HepG2 (cell line): ENCODE data around the gene KRTAP5-1. TPM values are rescaled to one million over a fixed set of nuclear protein-coding genes. Genes with fewer than 3 reads are reported as not detected.

Experiments
- ATF7 ChIP-seq, 2 experiments: fragments of 450-650 bp in 1 of 2; sonication (generic) in 1 of 2; formaldehyde crosslinking in 1 of 2; IDR thresholded peaks; 2 replicates each; pipeline versions ENCODE4 v1.4.0 to v1.6.1; 2016 to 2020; ENCODE audit warnings: antibody characterized with exemption in 1 of 2, mild to moderate bottlenecking in 1 of 2, missing genetic modification reagents in 1 of 2
- GLI4 ChIP-seq: sonication (generic); formaldehyde crosslinking; IDR thresholded peaks from 2 replicates; pipeline ENCODE4 v1.5.1; 2020; ENCODE audit warnings: missing genetic modification reagents, mild to moderate bottlenecking, moderate library complexity, borderline replicate concordance
- HES4 ChIP-seq: sonication (generic); formaldehyde crosslinking; IDR thresholded peaks from 2 replicates; pipeline ENCODE4 v1.9.0; 2021; ENCODE audit warnings: mild to moderate bottlenecking, missing genetic modification reagents, borderline replicate concordance
- HMGXB4 ChIP-seq, 2 experiments: sonication (generic) in 1 of 2; formaldehyde crosslinking in 1 of 2; IDR thresholded peaks; 2 replicates each; pipeline versions ENCODE4 v1.4.0 to v1.6.1; 2018 to 2020; ENCODE audit warnings: missing genetic modification reagents in 2 of 2, borderline replicate concordance in 1 of 2, low read depth in 1 of 2, mild to moderate bottlenecking in 1 of 2, missing biosample characterization in 1 of 2
- IKZF4 ChIP-seq: sonication (generic); formaldehyde crosslinking; IDR thresholded peaks from 2 replicates; pipeline ENCODE4 v1.5.1; 2020; ENCODE audit warnings: borderline replicate concordance, mild to moderate bottlenecking, low read depth, missing genetic modification reagents; ENCODE audit errors: not compliant biosample characterization
- KLF12 ChIP-seq: sonication (generic); formaldehyde crosslinking; IDR thresholded peaks from 2 replicates; pipeline ENCODE4 v1.4.0; 2020; ENCODE audit warnings: missing genetic modification reagents, borderline replicate concordance
- MAF1 ChIP-seq: sonication (generic); formaldehyde crosslinking; IDR thresholded peaks from 2 replicates; pipeline ENCODE4 v1.5.0; 2020; ENCODE audit warnings: missing genetic modification reagents, borderline replicate concordance
- MAFG ChIP-seq: sonication (generic); formaldehyde crosslinking; IDR thresholded peaks from 2 replicates; pipeline ENCODE4 v1.5.1; 2020; ENCODE audit warnings: mild to moderate bottlenecking, missing genetic modification reagents
- MED13 ChIP-seq: sonication (generic); formaldehyde crosslinking; IDR thresholded peaks from 2 replicates; pipeline ENCODE4 v1.5.0; 2020; ENCODE audit warnings: missing genetic modification reagents
- NCOA1 ChIP-seq: sonication (generic); formaldehyde crosslinking; IDR thresholded peaks from 2 replicates; pipeline ENCODE4 v1.9.0; 2021; ENCODE audit warnings: missing genetic modification reagents
- PHB2 ChIP-seq: fragments of 450-650 bp; IDR thresholded peaks from 2 replicates; pipeline ENCODE4 v1.6.1; 2018; ENCODE audit not compliant: partially characterized antibody
- PHF20 ChIP-seq: sonication (generic); formaldehyde crosslinking; IDR thresholded peaks from 2 replicates; pipeline ENCODE4 v1.5.0; 2020; ENCODE audit warnings: mild to moderate bottlenecking, missing genetic modification reagents
- PLSCR1 ChIP-seq: sonication (generic); formaldehyde crosslinking; IDR thresholded peaks from 2 replicates; pipeline ENCODE4 v1.5.0; 2020; ENCODE audit warnings: missing genetic modification reagents, mild to moderate bottlenecking, borderline replicate concordance
- RBM39 ChIP-seq: fragments of 200-400 bp; formaldehyde crosslinking; IDR thresholded peaks from one replicate; pipeline ENCODE4 v1.6.1; 2018; ENCODE audit warnings: antibody characterized with exemption, mild to moderate bottlenecking, low read depth, low read length; ENCODE audit not compliant: poor library complexity, severe bottlenecking
- SALL1 ChIP-seq: sonication (generic); formaldehyde crosslinking; IDR thresholded peaks from 2 replicates; pipeline ENCODE4 v1.8.0; 2022; ENCODE audit warnings: mild to moderate bottlenecking, missing genetic modification reagents
- SIX1 ChIP-seq: sonication (generic); formaldehyde crosslinking; IDR thresholded peaks from 2 replicates; pipeline ENCODE4 v1.4.0; 2020; ENCODE audit warnings: missing genetic modification reagents, borderline replicate concordance
- TARDBP ChIP-seq: sonication (generic); formaldehyde crosslinking; IDR thresholded peaks from 2 replicates; pipeline ENCODE4 v1.8.0; 2022; ENCODE audit warnings: mild to moderate bottlenecking, missing genetic modification reagents
- ZBTB7B ChIP-seq: sonication (generic); formaldehyde crosslinking; IDR thresholded peaks from 2 replicates; pipeline ENCODE4 v1.4.0; 2020; ENCODE audit warnings: missing genetic modification reagents
- ZFX ChIP-seq: sonication (generic); formaldehyde crosslinking; IDR thresholded peaks from 2 replicates; pipeline ENCODE4 v1.4.0; 2020; ENCODE audit warnings: mild to moderate bottlenecking, low read depth, missing genetic modification reagents, moderate library complexity
- ZFY ChIP-seq: sonication (generic); formaldehyde crosslinking; IDR thresholded peaks from 2 replicates; pipeline ENCODE4 v1.4.0; 2020; ENCODE audit warnings: missing genetic modification reagents
- ZNF143 ChIP-seq: sonication (generic); formaldehyde crosslinking; IDR thresholded peaks from 2 replicates; pipeline ENCODE4 v1.4.0; 2020; ENCODE audit warnings: missing genetic modification reagents
- ZNF275 ChIP-seq: sonication (generic); formaldehyde crosslinking; IDR thresholded peaks from 2 replicates; pipeline ENCODE4 v1.8.0; 2022; ENCODE audit warnings: missing genetic modification reagents, mild to moderate bottlenecking, inconsistent platforms, borderline replicate concordance
- ZNF564 ChIP-seq: sonication (generic); formaldehyde crosslinking; IDR thresholded peaks from 2 replicates; pipeline ENCODE4 v1.8.1; 2023; ENCODE audit warnings: mild to moderate bottlenecking, missing genetic modification reagents
- ZNF570 ChIP-seq: sonication (generic); formaldehyde crosslinking; IDR thresholded peaks from 2 replicates; pipeline ENCODE4 v1.4.0; 2020; ENCODE audit warnings: mild to moderate bottlenecking, missing genetic modification reagents, borderline replicate concordance
- polyA plus RNA-seq, 8 experiments: library from polyadenylated mRNA; depleted of rRNA in 3 of 8; stranded (reverse) in 7 of 8; unstranded in 1 of 8; fragments of >200 nt; fragmentation: Illumina TruSeq in 4 of 8; extraction: Trizol in 4 of 8; gene quantifications; 2 replicates each; pipeline versions ENCODE4 v1.2.1 to v1.2.3, GENCODE V29; 2011 to 2016; ENCODE audit warnings: low read depth in 4 of 8, missing spikeins in 1 of 8, mixed read lengths in 1 of 8; ENCODE audit not compliant: insufficient read depth in 1 of 8
- total RNA-seq, 5 experiments: library from RNA; depleted of rRNA; stranded (reverse); fragments of >200 nt; fragmentation: Illumina TruSeq; extraction: Trizol; gene quantifications; 2 replicates each; pipeline ENCODE4 v1.2.3, GENCODE V29; 2016; ENCODE audit warnings: low read depth in 1 of 5

The KRTAP5-1 gene
- total and polyA plus RNA-seq, 2 of the 13 experiments (the other 11 are each of a cell fraction or from before 2014, with no cell fraction given) = not detected

GRCh38 chr11:1572197-1573076 is 12.6 kb downstream of the KRTAP5-1 start, which contains the start of gene DUSP8 (continued):
- TF ChIP-seq RBM39 = peak; percentile 14
- no peak for TF ChIP-seq PLSCR1 (CRISPR knock-in tag)
- 0 out of 2 replicates have a peak, but pooled peaks have one; percentile 45 for TF ChIP-seq HES4 (CRISPR knock-in tag)
- TF ChIP-seq PHF20 = no peak
- peak; percentile 52 for TF ChIP-seq ZFX (CRISPR knock-in tag)
- peak; percentile 20; the same call in 1 of the 2 replicates for TF ChIP-seq ZFY (CRISPR knock-in tag)
- TF ChIP-seq TARDBP = no peak
- 0 out of 2 replicates have a peak, but pooled peaks have one; percentile 23 for TF ChIP-seq ZBTB7B (CRISPR knock-in tag)
- no peak for TF ChIP-seq ZNF143 (CRISPR knock-in tag)
- no peak for TF ChIP-seq KLF12
- no peak for TF ChIP-seq ZNF564 (CRISPR knock-in tag)
- no peak for TF ChIP-seq PHB2
- TF ChIP-seq IKZF4 (CRISPR knock-in tag) = no peak
- no peak for TF ChIP-seq MAF1 (CRISPR knock-in tag)
- no peak for TF ChIP-seq SIX1
- TF ChIP-seq GLI4 (CRISPR knock-in tag) = no peak
- TF ChIP-seq ATF7 (IDR thresholded peaks at IDR 0.05) = peak; percentile 79
- TF ChIP-seq ATF7 (CRISPR knock-in tag; IDR thresholded peaks at IDR 0.05) = peak; percentile 95
- TF ChIP-seq MED13 (CRISPR knock-in tag) = no peak
- TF ChIP-seq MAFG = no peak
- no peak for TF ChIP-seq NCOA1 (CRISPR knock-in tag)
- no peak for TF ChIP-seq ZNF570 (CRISPR knock-in tag)
- TF ChIP-seq ZNF275 (CRISPR knock-in tag) = no peak
- TF ChIP-seq HMGXB4 (CRISPR knock-in tag; IDR thresholded peaks at IDR 0.05; ENCODE audit: borderline replicate concordance in 1 of 2, low read depth in 1 of 2) = 0 out of 4 replicates have a peak, but pooled peaks of 1 of the 2 experiments have one; percentile 38
- TF ChIP-seq SALL1 (CRISPR knock-in tag) = 0 out of 2 replicates have a peak, but pooled peaks have one; percentile 25
